G401 (cell line): ENCODE data around the gene LRIG1. TPM values are rescaled to one million over a fixed set of nuclear protein-coding genes. Genes with fewer than 3 reads are reported as not detected.

Experiments
- DNase-seq: peaks from one replicate; pipeline ENCODE4 v3.0.0-alpha.2; 2015; ENCODE audit warnings: low spot score
- in situ Hi-C: cut with HindIII; loops from 2 replicates; pipeline ENCODE4 v1.10.0; 2016; ENCODE audit warnings: low sequenced_read_pairs, mixed read lengths
- total RNA-seq: library from RNA; depleted of rRNA; stranded (reverse); fragments of >200 nt; shearing (Covaris generic); gene quantifications from 2 replicates; pipeline ENCODE4 v1.2.3, GENCODE V29; 2014

Gene LRIG1
- total RNA-seq, 1 experiment from 2014 or later = 1.7 TPM

GRCh38 chr3:66476852-66477381 is 23.9 kb downstream of the LRIG1 start:
- in situ Hi-C loops = no loop called here
- DNase-seq = no peak

- in situ Hi-C loops = no loop called here
- DNase-seq = no peak
These were observed 25.3 kb downstream of the LRIG1 start for GRCh38 chr3:66475386-66476020.

GRCh38 chr3:66473692-66474091 is 27.1 kb downstream of the LRIG1 start:
- no peak for DNase-seq
- in situ Hi-C loops = no loop called here

- in situ Hi-C loops = no loop called here
- DNase-seq = no peak
These were observed 27.6 kb downstream of the LRIG1 start for GRCh38 chr3:66473181-66473580.

GRCh38 chr3:66472313-66473134 is 28.3 kb downstream of the LRIG1 start:
- in situ Hi-C loops = no loop called here
- no peak for DNase-seq

- DNase-seq = no peak
- in situ Hi-C loops = no loop called here
These were observed 29.7 kb downstream of the LRIG1 start for GRCh38 chr3:66470956-66471686.

GRCh38 chr3:66470285-66470684 is 30.5 kb downstream of the LRIG1 start:
- in situ Hi-C loops = no loop called here
- DNase-seq = no peak

GRCh38 chr3:66469220-66469640 is 31.6 kb downstream of the LRIG1 start:
- in situ Hi-C loops = no loop called here
- no peak for DNase-seq

- DNase-seq = no peak
- in situ Hi-C loops = no loop called here
These were observed 32.7 kb downstream of the LRIG1 start for GRCh38 chr3:66467996-66468735.

- in situ Hi-C loops = no loop called here
- no peak for DNase-seq
These were observed 34.1 kb downstream of the LRIG1 start for GRCh38 chr3:66466606-66467270.

- DNase-seq = no peak
- in situ Hi-C loops = no loop called here
These were observed 35.2 kb downstream of the LRIG1 start for GRCh38 chr3:66465587-66465986.

GRCh38 chr3:66465034-66465433 is 35.8 kb downstream of the LRIG1 start:
- no peak for DNase-seq
- in situ Hi-C loops = no loop called here

- in situ Hi-C loops = no loop called here
These were observed 36.3 kb downstream of the LRIG1 start for GRCh38 chr3:66464512-66464894.

GRCh38 chr3:66463730-66464511 is 36.9 kb downstream of the LRIG1 start:
- in situ Hi-C loops = no loop called here
- DNase-seq = no peak

More at GRCh38 chr3:66464512-66464894, 36.3 kb downstream of the LRIG1 start:
- no peak for DNase-seq

- in situ Hi-C loops = no loop called here
- DNase-seq = no peak
These were observed 37.7 kb downstream of the LRIG1 start for GRCh38 chr3:66463054-66463631.

GRCh38 chr3:66457252-66457651 is 43.6 kb downstream of the LRIG1 start:
- no peak for DNase-seq
- in situ Hi-C loops = no loop called here

- DNase-seq = peak; percentile 46
- in situ Hi-C loops = no loop called here
These were observed 44.1 kb downstream of the LRIG1 start for GRCh38 chr3:66456711-66457173.

GRCh38 chr3:66454464-66454859 is 46.4 kb downstream of the LRIG1 start:
- in situ Hi-C loops = no loop called here
- DNase-seq = no peak
